Left lobe of liver (tissue), 2 donors: ENCODE results near the gene GOLGA8J. TPM values are rescaled to one million over a fixed set of nuclear protein-coding genes. Genes with fewer than 3 reads are reported as not detected.
A peak's percentile ranks its signal among the peaks of the same experiment; 100 is the strongest.
"Not testable (repeated sequence)": the region's sequence is repeated elsewhere in the genome, so short reads cannot be mapped to it uniquely, and the experiment has no call there.

ENCODE experiments used
- ATAC-seq: fragments of 200-7000 bp; cut with Tn5 transposase; one replicate; pipeline ENCODE4 v1.9.1; 2020; ENCODE audit warnings: mild to moderate bottlenecking, moderate library complexity
- DNase-seq: peaks from one replicate; pipeline ENCODE4 v3.0.0-alpha.2; 2020; ENCODE audit warnings: low spot score
- total RNA-seq: library from RNA; stranded (reverse); gene quantifications from one replicate; pipeline ENCODE4 v1.2.1, GENCODE V29; 2021
- donor health status: DM: no; HTN: no; CAD: no; lungs with moderate emphysema.
- donor health status: DM: no; HTN: yes; CAD: no.

GOLGA8J gene
- total RNA-seq, 1 donor from 2014 or later = 0.10 TPM

DNA sequence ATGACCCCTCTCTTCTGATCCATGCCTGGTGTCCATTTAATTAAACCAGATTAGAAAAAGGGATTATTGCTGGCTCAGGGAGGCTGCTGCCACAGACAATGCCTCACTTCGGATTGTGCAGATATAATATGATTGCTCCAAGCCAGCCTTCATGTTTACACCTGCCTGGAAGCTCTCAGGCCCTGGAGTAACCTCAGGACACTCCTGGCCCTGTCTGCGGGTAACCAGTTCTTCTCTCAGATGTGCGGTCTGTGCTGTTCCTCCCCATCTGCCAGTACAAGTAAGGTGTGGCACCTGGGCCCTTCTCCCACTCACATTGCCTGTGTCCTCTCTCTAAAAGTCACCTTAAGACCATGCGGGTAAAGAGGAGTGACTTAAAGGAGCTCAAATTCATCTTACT, 8.8 kb upstream of the GOLGA8J start:
- ATAC-seq = no peak

DNA sequence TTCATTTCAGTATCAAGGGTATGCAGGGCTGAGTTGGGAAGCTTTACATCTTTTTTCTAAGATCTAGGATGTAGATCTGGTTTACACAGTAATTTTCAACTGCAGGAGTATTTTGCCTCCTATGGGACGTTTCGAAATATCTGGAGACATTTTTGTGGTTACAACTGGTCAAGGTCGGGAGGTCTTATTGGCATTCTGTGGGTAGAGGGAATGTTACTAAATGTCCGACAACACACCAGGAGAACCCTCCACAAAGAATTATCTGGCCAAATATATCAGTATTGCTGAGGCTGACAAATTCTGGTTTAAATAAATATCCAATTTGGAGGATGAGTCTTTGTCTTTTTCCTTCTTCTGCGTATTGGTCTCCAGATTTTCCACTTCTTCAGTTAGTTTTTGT, 1.9 kb upstream of the GOLGA8J start:
- not testable (repeated sequence) for ATAC-seq, DNase-seq

More for the DNA sequence above, 8.8 kb upstream of the GOLGA8J start:
- DNase-seq = no peak

DNA sequence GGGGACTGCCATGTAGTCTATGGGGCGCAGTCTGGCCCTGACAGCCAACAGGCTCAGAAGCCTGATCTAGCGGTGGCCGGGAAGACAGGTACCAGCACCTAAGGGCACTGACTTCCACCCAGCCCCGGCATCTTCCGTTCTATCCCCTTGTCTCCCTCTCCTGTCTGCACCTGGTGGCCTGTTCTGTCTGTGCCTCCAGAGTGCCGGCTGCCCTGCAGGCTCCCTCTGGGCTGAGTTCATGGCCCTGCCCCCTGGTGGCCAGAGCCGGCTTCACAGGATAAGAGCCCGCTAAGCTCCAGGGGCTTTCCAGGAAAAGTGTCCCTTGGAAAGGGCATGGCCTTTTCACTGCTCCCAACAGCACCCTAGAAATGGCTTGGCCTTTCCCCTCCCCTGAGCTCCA, 15.1 kb downstream of the GOLGA8J start:
- not testable (repeated sequence) for DNase-seq
- ATAC-seq = peak; percentile 77

DNA sequence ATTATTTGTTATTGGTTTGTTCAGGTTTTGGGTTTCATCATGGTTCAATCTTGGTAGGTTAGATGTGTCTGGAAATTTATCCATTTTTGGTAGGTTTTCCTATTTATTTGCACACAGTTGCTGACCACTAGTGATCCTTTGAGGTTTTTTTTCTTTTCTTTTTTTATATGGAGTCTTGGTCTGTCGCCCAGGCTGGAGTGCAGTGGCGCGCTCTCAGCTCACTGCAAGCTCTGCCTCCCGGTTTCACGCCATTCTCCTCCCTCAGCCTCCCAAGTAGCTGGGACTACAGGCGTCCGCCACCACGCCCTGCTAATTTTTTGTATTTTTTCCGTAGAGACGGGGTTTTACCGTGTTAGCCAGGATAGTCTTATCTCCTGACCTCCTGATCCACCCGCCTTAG, 20.1 kb downstream of the GOLGA8J start:
- ATAC-seq, DNase-seq: not testable (repeated sequence)

DNA sequence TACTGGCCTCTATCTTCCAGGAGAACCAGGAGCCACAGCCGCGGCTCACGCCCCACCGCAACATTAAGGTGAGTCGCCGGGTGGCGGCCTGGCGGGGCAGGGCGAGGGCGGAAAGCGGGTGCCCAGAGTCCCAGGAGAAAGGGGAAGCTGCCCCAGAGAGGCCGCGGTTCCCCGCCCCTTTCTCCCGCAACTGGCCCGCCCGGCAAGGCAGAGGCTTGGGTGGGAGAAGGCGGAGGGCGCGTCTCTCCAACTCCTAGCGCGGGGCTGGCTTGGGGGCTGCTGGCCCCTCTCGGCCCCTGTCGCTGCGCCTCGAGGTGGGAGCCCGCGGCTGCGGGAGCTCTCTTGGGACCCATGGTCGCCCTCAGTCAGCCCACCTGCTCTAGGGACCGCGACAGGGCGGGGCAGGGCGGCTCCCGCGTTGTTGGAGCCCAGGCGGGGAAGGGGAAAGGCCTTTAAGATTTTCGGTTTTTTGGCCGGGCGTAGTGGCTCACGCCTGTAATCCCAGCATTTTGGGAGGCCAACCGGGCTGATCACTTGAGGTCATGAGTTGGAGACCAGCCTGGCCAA, 21.3 kb downstream of the GOLGA8J start:
- peak; percentile 76 for ATAC-seq
- DNase-seq = not testable (repeated sequence)

DNA sequence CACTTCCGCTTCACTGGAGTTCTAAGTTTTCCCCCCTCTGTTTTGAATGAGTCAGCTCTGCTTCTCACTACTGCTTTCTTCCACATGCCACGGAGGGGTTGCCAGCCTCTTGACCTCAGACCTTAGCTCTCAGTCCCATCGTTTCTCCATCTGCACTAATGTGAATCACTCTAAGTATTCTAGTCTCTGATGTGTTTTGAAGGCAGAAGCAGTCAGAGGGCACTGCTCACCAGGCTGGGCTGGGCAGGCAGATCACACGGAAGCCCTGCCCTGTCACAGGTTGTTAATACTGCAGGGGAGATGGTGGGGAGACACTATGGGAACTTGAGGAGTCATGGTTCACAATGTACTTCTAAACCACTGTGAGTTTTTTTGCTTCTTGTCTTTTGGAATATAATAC, 27.8 kb downstream of the GOLGA8J start:
- not testable (repeated sequence) for ATAC-seq, DNase-seq

DNA sequence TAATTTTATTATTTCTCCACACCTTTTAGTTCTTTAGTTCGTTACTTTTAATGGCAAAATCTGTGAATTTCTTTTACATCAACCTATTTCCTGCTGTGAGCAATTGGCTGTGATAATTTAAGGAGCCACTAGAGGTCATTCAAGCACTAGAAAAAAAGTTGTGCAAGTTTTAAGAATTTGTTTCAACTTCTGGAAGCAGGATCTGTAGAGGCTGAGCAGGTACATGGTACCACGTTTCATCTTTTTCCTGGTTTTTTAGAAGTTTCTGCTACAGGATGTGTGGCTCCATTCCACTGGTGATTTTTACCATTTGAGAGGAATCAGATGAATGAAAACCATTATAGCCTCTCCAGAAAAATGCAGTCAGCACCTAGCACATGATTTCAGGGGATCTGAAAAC, 47.3 kb downstream of the GOLGA8J start:
- peak; percentile 38 for ATAC-seq
- not testable (repeated sequence) for DNase-seq

DNA sequence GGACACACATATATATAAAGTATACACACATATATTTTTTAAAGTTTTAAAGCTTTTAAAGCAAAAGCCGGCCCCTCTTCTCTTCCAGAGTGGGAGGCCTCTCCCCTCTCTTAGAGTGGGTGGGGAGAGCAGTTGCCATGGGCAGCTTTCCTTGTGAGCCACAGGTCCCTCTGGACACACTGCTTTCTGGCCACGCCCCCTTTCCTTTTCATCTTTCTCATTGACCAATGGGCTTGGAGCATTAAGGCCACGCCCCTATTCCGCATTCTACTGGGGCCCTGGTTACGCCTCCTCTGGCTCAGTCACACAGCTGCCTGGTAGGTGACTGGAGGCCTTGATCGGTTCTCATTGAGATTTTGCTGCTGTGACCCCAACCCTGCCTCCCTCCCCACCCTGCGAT, 52.0 kb downstream of the GOLGA8J start, which contains the start of gene GOLGA8T:
Gene GOLGA8T, plus strand, starts transcription at position 301 of the 400 bp plus-strand sequence. Its CDS starts 98 bp downstream, at position 399.
- DNase-seq = not testable (repeated sequence)

More for the DNA sequence above, 52.0 kb downstream of the GOLGA8J start, which contains the start of gene GOLGA8T:
- not testable (repeated sequence) for ATAC-seq

Other genes starting within 250 kb of the GOLGA8J start
- 0.30 TPM for gene GOLGA8T, start 52.1 kb downstream of the GOLGA8J start, total RNA-seq